Measurements from ENCODE around the gene DENND1B. TPM values are rescaled to one million over a fixed set of nuclear protein-coding genes. Genes with fewer than 3 reads are reported as not detected.

The DENND1B gene
- total RNA-seq, 1 experiment from 2014 or later = 9.6 TPM

DNA sequence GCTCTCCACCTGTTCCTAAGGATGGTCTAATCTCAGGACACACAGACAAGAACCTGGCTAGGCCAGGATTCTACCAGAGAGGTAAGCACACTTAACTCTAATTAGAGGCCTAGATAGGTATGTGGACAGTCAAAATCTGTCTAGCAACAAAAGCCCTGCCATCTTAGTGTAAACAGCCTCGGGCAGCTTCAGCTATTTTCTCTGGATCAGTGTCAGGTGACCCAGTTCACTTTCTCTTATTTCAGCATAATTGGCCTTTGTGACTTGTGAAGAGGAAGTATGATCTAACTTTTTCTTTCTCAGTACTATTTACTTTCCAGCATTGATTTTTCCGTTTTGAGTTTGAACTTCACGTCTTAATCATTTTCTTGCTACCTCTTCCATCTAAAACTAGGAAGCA lies 289.5 kb downstream of the DENND1B start:
- DNase-seq (ENCODE audit: low read depth, low spot score) (no peak), ATAC-seq (no peak)
- Histone ChIP-seq H4K20me1 (ENCODE audit: insufficient read depth) (no peaks in the 10 kb centered on the region), H3K4me1 (ENCODE audit: control insufficient read depth in 1 of 2, insufficient read depth in 2 of 2, low read length in 2 of 2) (no peaks in the 10 kb centered on the region), H3K9ac (ENCODE audit: low read length) (no peak overlapping the region), H3K79me2 (ENCODE audit: insufficient read depth, low read length) (no peaks in the 10 kb centered on the region), H3K9me2 (ENCODE audit: insufficient read depth) (no peaks in the 10 kb centered on the region), H2AFZ (ENCODE audit: low read depth, low read length, poor library complexity, severe bottlenecking) (no peak overlapping the region), H3K36me3 (ENCODE audit: control insufficient read depth in 1 of 2, insufficient read depth in 2 of 2, low read length in 2 of 2) (no peaks in the 10 kb centered on the region), H3K27ac (ENCODE audit: low read depth, low read length) (no peak overlapping the region), H3K27me3 (ENCODE audit: insufficient read depth, low read length) (no peaks in the 10 kb centered on the region), H3K9me3 (ENCODE audit: control insufficient read depth in 1 of 2, insufficient read depth in 1 of 2, low read depth in 1 of 2, low read length in 2 of 2) (no peaks in the 10 kb centered on the region), H3K4me2 (ENCODE audit: low read length) (no peak overlapping the region), H3K4me3 (replicated peaks in 1 of 2; ENCODE audit: low read depth in 1 of 2, low read length in 2 of 2) (no peak overlapping the region)
- no TSS peak for BruUV-seq (replicated peaks)
- ChIA-PET RAD21 (ENCODE audit: low non-redundant PET in 1 of 2, low total read pairs in 2 of 2, uncharacterized antibody in 2 of 2, unreplicated experiment in 2 of 2) (no interaction called here), POLR2A (no interaction called here), CTCF (interaction anchor here (1.0 kb wide), 1 partner anchor 9 kb away, joined by 3 read pairs; no protein-coding TSS in a partner anchor)
- TF ChIP-seq RAD21 (IDR thresholded peaks at IDR 0.05; ENCODE audit: low read depth) (no peak), SRF (IDR thresholded peaks at IDR 0.05; ENCODE audit: low read depth) (no peak), EGR1 (IDR thresholded peaks at IDR 0.05; ENCODE audit: low read depth) (no peak), TCF7L2 (IDR thresholded peaks at IDR 0.05; ENCODE audit: borderline replicate concordance, extremely low read depth, insufficient read depth, insufficient read length) (no peak), JUND (IDR thresholded peaks at IDR 0.05) (no peak), POLR2A (IDR thresholded peaks at IDR 0.05; ENCODE audit: borderline replicate concordance, extremely low read depth, insufficient read depth, insufficient read length) (no peak), SIN3A (IDR thresholded peaks at IDR 0.05; ENCODE audit: low read depth) (no peak), CEBPB (IDR thresholded peaks at IDR 0.05; ENCODE audit: low read depth) (no peak), ZFX (IDR thresholded peaks at IDR 0.05) (no peak), EZH2phosphoT487 (IDR thresholded peaks at IDR 0.05; ENCODE audit: borderline replicate concordance) (no peak), CBX3 (IDR thresholded peaks at IDR 0.05; ENCODE audit: low read depth) (no peak), ZNF274 (IDR thresholded peaks at IDR 0.05; ENCODE audit: low read depth, low read length) (no peak), YY1 (IDR thresholded peaks at IDR 0.05; ENCODE audit: extremely low read depth, insufficient replicate concordance, low read depth, low read length) (no peak), ELF1 (IDR thresholded peaks at IDR 0.05; ENCODE audit: borderline replicate concordance, low read depth) (no peak)
- TF ChIP-seq, protein P1, sequence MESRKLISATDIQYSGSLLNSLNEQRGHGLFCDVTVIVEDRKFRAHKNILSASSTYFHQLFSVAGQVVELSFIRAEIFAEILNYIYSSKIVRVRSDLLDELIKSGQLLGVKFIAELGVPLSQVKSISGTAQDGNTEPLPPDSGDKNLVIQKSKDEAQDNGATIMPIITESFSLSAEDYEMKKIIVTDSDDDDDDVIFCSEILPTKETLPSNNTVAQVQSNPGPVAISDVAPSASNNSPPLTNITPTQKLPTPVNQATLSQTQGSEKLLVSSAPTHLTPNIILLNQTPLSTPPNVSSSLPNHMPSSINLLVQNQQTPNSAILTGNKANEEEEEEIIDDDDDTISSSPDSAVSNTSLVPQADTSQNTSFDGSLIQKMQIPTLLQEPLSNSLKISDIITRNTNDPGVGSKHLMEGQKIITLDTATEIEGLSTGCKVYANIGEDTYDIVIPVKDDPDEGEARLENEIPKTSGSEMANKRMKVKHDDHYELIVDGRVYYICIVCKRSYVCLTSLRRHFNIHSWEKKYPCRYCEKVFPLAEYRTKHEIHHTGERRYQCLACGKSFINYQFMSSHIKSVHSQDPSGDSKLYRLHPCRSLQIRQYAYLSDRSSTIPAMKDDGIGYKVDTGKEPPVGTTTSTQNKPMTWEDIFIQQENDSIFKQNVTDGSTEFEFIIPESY (IDR thresholded peaks at IDR 0.05; ENCODE audit: extremely low read depth, insufficient replicate concordance, low read length) = no peak
- TF ChIP-seq, protein P2, sequence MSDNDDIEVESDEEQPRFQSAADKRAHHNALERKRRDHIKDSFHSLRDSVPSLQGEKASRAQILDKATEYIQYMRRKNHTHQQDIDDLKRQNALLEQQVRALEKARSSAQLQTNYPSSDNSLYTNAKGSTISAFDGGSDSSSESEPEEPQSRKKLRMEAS (IDR thresholded peaks at IDR 0.05) = no peak
- TF ChIP-seq, protein P3, sequence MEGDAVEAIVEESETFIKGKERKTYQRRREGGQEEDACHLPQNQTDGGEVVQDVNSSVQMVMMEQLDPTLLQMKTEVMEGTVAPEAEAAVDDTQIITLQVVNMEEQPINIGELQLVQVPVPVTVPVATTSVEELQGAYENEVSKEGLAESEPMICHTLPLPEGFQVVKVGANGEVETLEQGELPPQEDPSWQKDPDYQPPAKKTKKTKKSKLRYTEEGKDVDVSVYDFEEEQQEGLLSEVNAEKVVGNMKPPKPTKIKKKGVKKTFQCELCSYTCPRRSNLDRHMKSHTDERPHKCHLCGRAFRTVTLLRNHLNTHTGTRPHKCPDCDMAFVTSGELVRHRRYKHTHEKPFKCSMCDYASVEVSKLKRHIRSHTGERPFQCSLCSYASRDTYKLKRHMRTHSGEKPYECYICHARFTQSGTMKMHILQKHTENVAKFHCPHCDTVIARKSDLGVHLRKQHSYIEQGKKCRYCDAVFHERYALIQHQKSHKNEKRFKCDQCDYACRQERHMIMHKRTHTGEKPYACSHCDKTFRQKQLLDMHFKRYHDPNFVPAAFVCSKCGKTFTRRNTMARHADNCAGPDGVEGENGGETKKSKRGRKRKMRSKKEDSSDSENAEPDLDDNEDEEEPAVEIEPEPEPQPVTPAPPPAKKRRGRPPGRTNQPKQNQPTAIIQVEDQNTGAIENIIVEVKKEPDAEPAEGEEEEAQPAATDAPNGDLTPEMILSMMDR (IDR thresholded peaks at IDR 0.05 in 2 of 3, conservative IDR thresholded peaks at IDR 0.05 in 1 of 3; ENCODE audit: borderline replicate concordance in 1 of 3, insufficient read depth in 1 of 3, low read depth in 2 of 3, low read length in 2 of 3) = no peak
- TF ChIP-seq, protein P4, sequence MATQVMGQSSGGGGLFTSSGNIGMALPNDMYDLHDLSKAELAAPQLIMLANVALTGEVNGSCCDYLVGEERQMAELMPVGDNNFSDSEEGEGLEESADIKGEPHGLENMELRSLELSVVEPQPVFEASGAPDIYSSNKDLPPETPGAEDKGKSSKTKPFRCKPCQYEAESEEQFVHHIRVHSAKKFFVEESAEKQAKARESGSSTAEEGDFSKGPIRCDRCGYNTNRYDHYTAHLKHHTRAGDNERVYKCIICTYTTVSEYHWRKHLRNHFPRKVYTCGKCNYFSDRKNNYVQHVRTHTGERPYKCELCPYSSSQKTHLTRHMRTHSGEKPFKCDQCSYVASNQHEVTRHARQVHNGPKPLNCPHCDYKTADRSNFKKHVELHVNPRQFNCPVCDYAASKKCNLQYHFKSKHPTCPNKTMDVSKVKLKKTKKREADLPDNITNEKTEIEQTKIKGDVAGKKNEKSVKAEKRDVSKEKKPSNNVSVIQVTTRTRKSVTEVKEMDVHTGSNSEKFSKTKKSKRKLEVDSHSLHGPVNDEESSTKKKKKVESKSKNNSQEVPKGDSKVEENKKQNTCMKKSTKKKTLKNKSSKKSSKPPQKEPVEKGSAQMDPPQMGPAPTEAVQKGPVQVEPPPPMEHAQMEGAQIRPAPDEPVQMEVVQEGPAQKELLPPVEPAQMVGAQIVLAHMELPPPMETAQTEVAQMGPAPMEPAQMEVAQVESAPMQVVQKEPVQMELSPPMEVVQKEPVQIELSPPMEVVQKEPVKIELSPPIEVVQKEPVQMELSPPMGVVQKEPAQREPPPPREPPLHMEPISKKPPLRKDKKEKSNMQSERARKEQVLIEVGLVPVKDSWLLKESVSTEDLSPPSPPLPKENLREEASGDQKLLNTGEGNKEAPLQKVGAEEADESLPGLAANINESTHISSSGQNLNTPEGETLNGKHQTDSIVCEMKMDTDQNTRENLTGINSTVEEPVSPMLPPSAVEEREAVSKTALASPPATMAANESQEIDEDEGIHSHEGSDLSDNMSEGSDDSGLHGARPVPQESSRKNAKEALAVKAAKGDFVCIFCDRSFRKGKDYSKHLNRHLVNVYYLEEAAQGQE (IDR thresholded peaks at IDR 0.05; ENCODE audit: low read depth) = no peak
- intact Hi-C loops (cut with micrococcal nuclease) = no loop called here

All from HCT116 (cell line).